Gastrocnemius medialis (tissue), 4 donors: ENCODE measurements around the gene DRD1.

Source experiments
- POLR2A ChIP-seq, 2 donors: fragments of 450-650 bp; IDR thresholded peaks; one replicate each; pipeline ENCODE4 v1.6.1; 2017; ENCODE audit warnings: antibody characterized with exemption in 2 of 2, mild to moderate bottlenecking in 2 of 2, moderate library complexity in 2 of 2
- TF ChIP-seq, protein P1 (sequence below), 5 experiments: fragments of 450-650 bp in 3 of 5; fragments of 200-600 bp in 2 of 5; sonication (generic) in 2 of 5; IDR thresholded peaks in 4 of 5; conservative IDR thresholded peaks in 1 of 5; 1 replicate in 4 of 5; 2 replicates in 1 of 5; pipeline ENCODE4 v1.5.1; 2016 to 2019; ENCODE audit warnings: antibody characterized with exemption in 5 of 5, mild to moderate bottlenecking in 3 of 5, moderate library complexity in 3 of 5

DNA sequence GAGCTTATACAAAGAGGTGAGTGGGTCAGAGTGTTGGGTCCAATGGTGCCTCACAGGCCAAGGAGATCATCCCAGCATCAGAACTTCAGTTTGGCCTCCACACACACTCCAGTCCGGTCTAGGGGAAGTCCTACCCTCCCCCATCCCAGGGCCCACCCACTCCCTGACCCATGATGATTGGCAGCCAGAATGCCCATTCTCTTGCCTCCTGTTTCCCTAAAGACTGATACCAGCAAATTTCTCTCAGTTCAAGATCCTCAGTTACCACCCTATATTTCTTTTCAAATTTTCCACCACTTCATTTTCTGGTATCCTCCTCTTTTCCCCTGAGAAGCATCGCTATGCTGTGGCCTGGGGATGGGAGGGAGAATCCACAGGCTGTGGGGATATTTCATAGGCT is 21.9 kb downstream of the DRD1 start:
- TF ChIP-seq, protein P1, sequence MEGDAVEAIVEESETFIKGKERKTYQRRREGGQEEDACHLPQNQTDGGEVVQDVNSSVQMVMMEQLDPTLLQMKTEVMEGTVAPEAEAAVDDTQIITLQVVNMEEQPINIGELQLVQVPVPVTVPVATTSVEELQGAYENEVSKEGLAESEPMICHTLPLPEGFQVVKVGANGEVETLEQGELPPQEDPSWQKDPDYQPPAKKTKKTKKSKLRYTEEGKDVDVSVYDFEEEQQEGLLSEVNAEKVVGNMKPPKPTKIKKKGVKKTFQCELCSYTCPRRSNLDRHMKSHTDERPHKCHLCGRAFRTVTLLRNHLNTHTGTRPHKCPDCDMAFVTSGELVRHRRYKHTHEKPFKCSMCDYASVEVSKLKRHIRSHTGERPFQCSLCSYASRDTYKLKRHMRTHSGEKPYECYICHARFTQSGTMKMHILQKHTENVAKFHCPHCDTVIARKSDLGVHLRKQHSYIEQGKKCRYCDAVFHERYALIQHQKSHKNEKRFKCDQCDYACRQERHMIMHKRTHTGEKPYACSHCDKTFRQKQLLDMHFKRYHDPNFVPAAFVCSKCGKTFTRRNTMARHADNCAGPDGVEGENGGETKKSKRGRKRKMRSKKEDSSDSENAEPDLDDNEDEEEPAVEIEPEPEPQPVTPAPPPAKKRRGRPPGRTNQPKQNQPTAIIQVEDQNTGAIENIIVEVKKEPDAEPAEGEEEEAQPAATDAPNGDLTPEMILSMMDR (IDR thresholded peaks at IDR 0.05 in 4 of 5, conservative IDR thresholded peaks at IDR 0.05 in 1 of 5): no peak
- TF ChIP-seq POLR2A (IDR thresholded peaks at IDR 0.05): no peak
